Calu3 (cell line): ENCODE results near the gene GALNS. TPM values are rescaled to one million over a fixed set of nuclear protein-coding genes. Genes with fewer than 3 reads are reported as not detected.

Experiments
- BruUV-seq: library from RNA; stranded (reverse); fragments of 400-500 nt; replicated peaks from 2 replicates; lab custom pipeline; 2021; lab: Mats Ljungman, UMichigan
- CTCF ChIA-PET: fragments of 300-600 bp; sonication (Branson Sonifier 250); formaldehyde crosslinking; loops from one replicate; lab custom pipeline; 2022; ENCODE audit warnings: antibody characterized with exemption; lab: Charles Lee
- DNase-seq: peaks from one replicate; pipeline ENCODE4 v3.0.0; 2022
- H3K27ac Mint-ChIP-seq: one replicate; pipeline ENCODE4 v1.8.0; 2022; ENCODE audit warnings: mixed read lengths; ENCODE audit not compliant: unreplicated experiment
- H3K27me3 Mint-ChIP-seq: one replicate; pipeline ENCODE4 v1.8.0; 2022; ENCODE audit warnings: mixed read lengths; ENCODE audit not compliant: unreplicated experiment
- H3K36me3 Mint-ChIP-seq: one replicate; pipeline ENCODE4 v1.8.0; 2022; ENCODE audit warnings: mild to moderate bottlenecking, moderate library complexity, mixed read lengths; ENCODE audit not compliant: insufficient read depth, unreplicated experiment
- H3K4me1 Mint-ChIP-seq: one replicate; pipeline ENCODE4 v1.8.0; 2022; ENCODE audit warnings: mild to moderate bottlenecking, low read depth, mixed read lengths; ENCODE audit not compliant: unreplicated experiment
- H3K4me3 Mint-ChIP-seq: one replicate; pipeline ENCODE4 v1.8.0; 2022; ENCODE audit warnings: mild to moderate bottlenecking, low read depth, moderate library complexity, mixed read lengths; ENCODE audit not compliant: unreplicated experiment
- H3K9me3 Mint-ChIP-seq: one replicate; pipeline ENCODE4 v1.8.0; 2022; ENCODE audit warnings: low read depth, mixed read lengths; ENCODE audit not compliant: unreplicated experiment
- intact Hi-C: fragments of 100-400 bp; cut with micrococcal nuclease; formaldehyde crosslinking; loops from one replicate; pipeline ENCODE4 v1.10.0; 2022; ENCODE audit not compliant: unreplicated experiment
- total RNA-seq: library from RNA; stranded (reverse); gene quantifications from 2 replicates; pipeline ENCODE4 v1.2.3, GENCODE V29; 2022
- TF ChIP-seq, protein P1 (sequence below): fragments of 200-600 bp; IDR thresholded peaks from one replicate; pipeline ENCODE4 v1.8.0; 2022; ENCODE audit warnings: antibody characterized with exemption; ENCODE audit not compliant: unreplicated experiment

GALNS gene
- total RNA-seq, 1 experiment from 2014 or later = 50.4 TPM

DNA sequence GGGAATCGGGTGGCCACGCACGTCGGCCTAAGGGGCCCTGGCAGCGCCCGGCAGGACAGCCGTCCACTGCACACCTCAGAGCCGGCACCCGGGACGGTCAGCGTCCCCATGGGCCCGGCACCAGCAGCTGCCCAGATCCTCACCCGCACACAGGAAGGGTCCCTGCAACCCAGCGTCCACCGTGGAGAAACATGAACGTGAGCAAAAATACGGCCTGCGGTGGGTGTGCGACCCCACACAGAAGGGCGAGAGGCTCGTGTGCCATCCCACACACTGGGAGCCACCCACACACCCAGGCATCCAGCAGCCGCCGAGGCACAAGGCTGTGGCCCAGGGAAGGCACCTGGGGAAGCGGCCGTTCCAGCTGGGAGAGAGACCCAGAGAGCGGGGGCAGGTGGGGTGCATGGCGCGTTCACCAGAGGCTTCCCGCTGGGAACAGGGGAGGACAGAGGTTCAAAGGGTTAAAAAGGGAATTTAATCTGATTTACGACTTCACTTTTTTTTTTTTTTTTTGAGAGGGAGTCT, 78.1 kb downstream of the GALNS start:
- no peak overlapping the region for H3K4me3 Mint-ChIP-seq
- no peak for DNase-seq
- intact Hi-C loops = no loop called here
- TF ChIP-seq, protein P1, sequence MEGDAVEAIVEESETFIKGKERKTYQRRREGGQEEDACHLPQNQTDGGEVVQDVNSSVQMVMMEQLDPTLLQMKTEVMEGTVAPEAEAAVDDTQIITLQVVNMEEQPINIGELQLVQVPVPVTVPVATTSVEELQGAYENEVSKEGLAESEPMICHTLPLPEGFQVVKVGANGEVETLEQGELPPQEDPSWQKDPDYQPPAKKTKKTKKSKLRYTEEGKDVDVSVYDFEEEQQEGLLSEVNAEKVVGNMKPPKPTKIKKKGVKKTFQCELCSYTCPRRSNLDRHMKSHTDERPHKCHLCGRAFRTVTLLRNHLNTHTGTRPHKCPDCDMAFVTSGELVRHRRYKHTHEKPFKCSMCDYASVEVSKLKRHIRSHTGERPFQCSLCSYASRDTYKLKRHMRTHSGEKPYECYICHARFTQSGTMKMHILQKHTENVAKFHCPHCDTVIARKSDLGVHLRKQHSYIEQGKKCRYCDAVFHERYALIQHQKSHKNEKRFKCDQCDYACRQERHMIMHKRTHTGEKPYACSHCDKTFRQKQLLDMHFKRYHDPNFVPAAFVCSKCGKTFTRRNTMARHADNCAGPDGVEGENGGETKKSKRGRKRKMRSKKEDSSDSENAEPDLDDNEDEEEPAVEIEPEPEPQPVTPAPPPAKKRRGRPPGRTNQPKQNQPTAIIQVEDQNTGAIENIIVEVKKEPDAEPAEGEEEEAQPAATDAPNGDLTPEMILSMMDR = no peak
- H3K9me3 Mint-ChIP-seq = no peaks in the 10 kb centered on the region
- H3K4me1 Mint-ChIP-seq = peaks cover 51% of the 10 kb centered on the region
- no TSS peak for BruUV-seq
- peaks cover 38% of the 10 kb centered on the region for H3K36me3 Mint-ChIP-seq
- CTCF ChIA-PET = interaction anchor here (0.7 kb wide), 1 partner anchor 20 kb away, joined by 3 read pairs; no protein-coding TSS in a partner anchor
- no peak overlapping the region for H3K27ac Mint-ChIP-seq
- no peaks in the 10 kb centered on the region for H3K27me3 Mint-ChIP-seq

DNA sequence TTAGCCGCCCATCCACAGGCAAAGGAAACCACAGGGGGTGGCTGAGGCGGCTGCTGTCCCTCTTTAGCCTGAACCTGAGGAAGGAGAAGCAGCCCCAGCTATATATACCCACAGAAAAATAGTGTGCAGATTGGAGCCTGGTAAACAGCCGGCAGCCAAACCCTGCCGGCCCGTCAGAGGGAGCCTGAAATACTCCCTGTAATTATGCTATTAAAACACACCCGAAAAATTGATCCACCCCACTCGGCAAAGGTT, 78.5 kb downstream of the GALNS start:
- no peak for DNase-seq
- Mint-ChIP-seq H3K9me3 (no peaks in the 10 kb centered on the region), H3K27me3 (no peaks in the 10 kb centered on the region), H3K4me3 (no peak overlapping the region), H3K4me1 (peaks cover 51% of the 10 kb centered on the region), H3K36me3 (peaks cover 34% of the 10 kb centered on the region), H3K27ac (no peak overlapping the region)
- intact Hi-C loops = no loop called here
- BruUV-seq = no TSS peak
- TF ChIP-seq, protein P1 = no peak
- CTCF ChIA-PET = interaction anchor here (0.7 kb wide), 1 partner anchor 20 kb away, joined by 3 read pairs; no protein-coding TSS in a partner anchor

DNA sequence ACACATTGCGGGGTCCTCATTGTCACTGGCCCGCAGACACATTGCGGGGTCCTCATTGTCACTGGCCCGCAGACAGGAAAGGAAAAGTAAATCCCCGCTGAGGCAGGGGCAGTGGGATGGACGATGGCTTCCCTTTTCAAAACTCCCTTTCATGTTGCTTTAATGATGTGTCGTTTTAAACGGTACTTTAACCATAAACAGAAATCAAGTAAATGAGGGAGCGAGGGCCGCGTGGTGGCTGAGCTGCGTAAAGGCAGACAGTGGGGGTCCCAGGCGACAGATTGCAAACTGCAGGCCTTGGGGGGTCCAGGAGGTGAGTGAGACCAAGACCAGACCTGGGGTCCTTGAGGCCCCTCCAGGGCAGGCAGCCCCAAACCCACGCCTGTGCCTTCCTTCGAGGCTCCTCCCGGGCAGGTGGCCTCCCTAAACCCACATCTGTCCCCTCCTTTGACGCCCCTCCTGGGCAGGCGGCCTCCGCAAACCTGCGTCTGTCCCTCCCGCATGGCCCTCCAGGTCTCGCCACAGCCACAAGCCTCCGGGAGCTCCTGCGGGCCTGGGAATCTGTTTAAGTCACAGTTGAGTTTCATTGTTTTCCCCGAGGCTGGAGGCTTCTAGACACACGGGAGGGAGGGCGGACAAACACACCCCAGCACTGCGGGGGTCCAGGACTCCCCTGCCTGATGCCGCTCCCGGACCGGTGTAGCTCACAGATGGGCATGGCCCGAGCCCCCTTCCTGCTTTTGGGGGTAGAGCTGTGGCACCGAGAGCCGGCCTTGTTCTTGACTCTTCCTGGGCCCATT, 79.1 kb downstream of the GALNS start:
- Mint-ChIP-seq H3K4me1 (peaks cover 51% of the 10 kb centered on the region), H3K9me3 (no peaks in the 10 kb centered on the region), H3K4me3 (no peak overlapping the region), H3K27ac (no peak overlapping the region), H3K27me3 (no peaks in the 10 kb centered on the region), H3K36me3 (peaks cover 29% of the 10 kb centered on the region)
- CTCF ChIA-PET = no interaction called here
- TF ChIP-seq, protein P1 = no peak
- no peak for DNase-seq
- no TSS peak for BruUV-seq
- intact Hi-C loops = no loop called here

DNA sequence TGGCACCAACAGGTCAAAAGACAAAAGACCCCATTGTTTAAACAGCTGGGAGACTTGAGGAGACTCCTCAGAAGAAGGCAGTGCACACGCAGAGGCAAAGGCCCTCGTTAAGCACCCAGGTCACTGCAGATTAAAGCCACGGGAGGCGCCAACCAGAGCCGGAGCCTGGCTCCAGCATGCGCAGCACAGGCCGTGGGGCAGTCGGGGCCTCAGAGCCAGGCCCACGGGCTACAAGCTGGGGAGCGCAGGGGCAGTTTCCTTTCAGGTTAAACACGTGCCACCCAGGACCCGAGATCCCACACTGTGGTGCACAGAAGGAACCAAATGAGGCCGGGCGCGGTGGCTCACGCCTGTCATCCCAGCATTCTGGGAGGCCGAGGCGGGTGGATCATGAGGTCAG, 80.9 kb downstream of the GALNS start:
- CTCF ChIA-PET = no interaction called here
- Mint-ChIP-seq H3K27me3 (no peaks in the 10 kb centered on the region), H3K27ac (no peak overlapping the region), H3K4me3 (no peak overlapping the region), H3K9me3 (no peaks in the 10 kb centered on the region), H3K36me3 (peaks cover 35% of the 10 kb centered on the region), H3K4me1 (peaks cover 39% of the 10 kb centered on the region)
- no TSS peak for BruUV-seq
- intact Hi-C loops = no loop called here
- no peak for DNase-seq
- TF ChIP-seq, protein P1 = no peak
